DND-41 (cell line): ENCODE results near the gene ZNF10.

Source experiments
- ATAC-seq: fragments of 200-7000 bp; cut with Tn5 transposase; 3 replicates; pipeline ENCODE4 v1.9.1; 2021; ENCODE audit warnings: low read depth; ENCODE audit not compliant: insufficient read depth
- DNase-seq: peaks from one replicate; pipeline ENCODE4 v3.0.0-alpha.2; 2020
- H2AFZ ChIP-seq: 2 replicates; pipeline ENCODE4 v1.6.0; 2012; ENCODE audit warnings: low read depth, low read length
- H3K27ac ChIP-seq: 2 replicates; pipeline ENCODE4 v1.5.1; 2012; ENCODE audit warnings: low read length, inconsistent platforms
- H3K27me3 ChIP-seq: fragments of 200-600 bp; sonication (generic); 2 replicates; pipeline ENCODE4 v1.6.0; 2012; ENCODE audit warnings: low read length, mild to moderate bottlenecking, inconsistent platforms; ENCODE audit not compliant: insufficient read depth, poor library complexity
- H3K36me3 ChIP-seq: 2 replicates; pipeline ENCODE4 v1.5.1; 2012; ENCODE audit warnings: low read length, inconsistent platforms; ENCODE audit not compliant: insufficient read depth
- H3K4me1 ChIP-seq: 2 replicates; pipeline ENCODE4 v1.5.1; 2012; ENCODE audit warnings: mild to moderate bottlenecking, low read length; ENCODE audit not compliant: insufficient read depth
- H3K4me2 ChIP-seq: 2 replicates; pipeline ENCODE4 v1.6.0; 2012; ENCODE audit warnings: mild to moderate bottlenecking, moderate library complexity, low read length, inconsistent platforms; ENCODE audit not compliant: insufficient read depth
- H3K4me3 ChIP-seq, 2 experiments: fragments of 200-600 bp in 1 of 2; shearing (Covaris generic) in 1 of 2; 2 replicates each; pipeline ENCODE4 v1.5.1; 2012 to 2016; ENCODE audit warnings: inconsistent platforms in 2 of 2, low read length in 2 of 2, mild to moderate bottlenecking in 2 of 2, low read depth in 1 of 2, moderate library complexity in 1 of 2
- H3K79me2 ChIP-seq: 2 replicates; pipeline ENCODE4 v1.6.0; 2012; ENCODE audit warnings: low read length, inconsistent platforms; ENCODE audit not compliant: insufficient read depth
- H3K9ac ChIP-seq: 2 replicates; pipeline ENCODE4 v1.6.0; 2012; ENCODE audit warnings: low read depth, mild to moderate bottlenecking, inconsistent platforms, low read length, moderate library complexity
- H3K9me3 ChIP-seq: 2 replicates; pipeline ENCODE4 v1.5.1; 2012; ENCODE audit warnings: low read length, moderate library complexity, mild to moderate bottlenecking, inconsistent platforms; ENCODE audit not compliant: insufficient read depth, severe bottlenecking
- H4K20me1 ChIP-seq: 2 replicates; pipeline ENCODE4 v1.6.0; 2012; ENCODE audit warnings: low read length; ENCODE audit not compliant: insufficient read depth
- CTCF ChIP-seq: IDR thresholded peaks from 2 replicates; pipeline ENCODE4 v1.5.1; 2012; ENCODE audit warnings: borderline replicate concordance, low read length, moderate library complexity, mild to moderate bottlenecking; ENCODE audit not compliant: poor library complexity, severe bottlenecking; ENCODE audit errors: extremely low read depth
- EZH2 ChIP-seq: IDR thresholded peaks from 3 replicates; pipeline ENCODE4 v1.6.1; 2012; ENCODE audit warnings: borderline replicate concordance, low read depth, mild to moderate bottlenecking, moderate library complexity, low read length, inconsistent platforms; ENCODE audit not compliant: severe bottlenecking

Gene ZNF10

GRCh38 chr12:133130038-133130807 lies at the start of gene ZNF10, which contains the start of gene ZNF891:
TSS of gene ZNF10 (plus strand) at chr12:133130627. CDS start at chr12:133144493, 13,866 bp downstream.
TSS of gene ZNF891 (minus strand) at chr12:133130274. CDS start at chr12:133121918, 8,356 bp downstream.
- Histone ChIP-seq H3K9ac (peak within 1 kb of the TSS; percentile 65), H3K27ac (peak within 1 kb of the TSS; percentile 90), H3K4me3 (peak within 1 kb of the TSS; percentile 38 to 100), H3K79me2 (peaks cover 81% of the 10 kb centered on the region), H3K4me1 (peaks cover 23% of the 10 kb centered on the region), H4K20me1 (no peaks in the 10 kb centered on the region), H3K27me3 (no peaks in the 10 kb centered on the region), H2AFZ (peak within 1 kb of the TSS; percentile 98), H3K9me3 (peaks cover 78% of the 10 kb centered on the region), H3K4me2 (peak within 1 kb of the TSS; percentile 64), H3K36me3 (peaks cover 77% of the 10 kb centered on the region)
- DNase-seq, result peak; percentile 96
- peak; percentile 88 for ATAC-seq
- TF ChIP-seq EZH2, result no peak
- peak; percentile 1 for TF ChIP-seq CTCF

- Histone ChIP-seq H3K9ac (peak overlapping the region; percentile 64), H3K79me2 (peaks cover 7% of the 10 kb centered on the region), H3K36me3 (peaks cover 53% of the 10 kb centered on the region), H3K4me2 (peak overlapping the region; percentile 57), H2AFZ (peak overlapping the region; percentile 76; the same call in 1 of the 2 replicates), H3K4me1 (peaks cover 20% of the 10 kb centered on the region), H4K20me1 (no peaks in the 10 kb centered on the region), H3K27ac (peak overlapping the region; percentile 89), H3K4me3 (peak overlapping the region; percentile 36 to 83; a peak in 3 of 4 replicates), H3K27me3 (no peaks in the 10 kb centered on the region), H3K9me3 (peaks cover 84% of the 10 kb centered on the region)
- no peak for DNase-seq
- TF ChIP-seq CTCF (no peak), EZH2 (no peak)
- no peak for ATAC-seq
Measured at GRCh38 chr12:133081159-133081780, 49.2 kb upstream of the ZNF10 start.

- no peaks in the 10 kb centered on the region for H4K20me1 ChIP-seq
- H3K36me3 ChIP-seq, result peaks cover 67% of the 10 kb centered on the region
- peaks cover 20% of the 10 kb centered on the region for H3K4me1 ChIP-seq
- TF ChIP-seq EZH2 (no peak), CTCF (no peak)
- ATAC-seq (no peak), DNase-seq (no peak)
- H3K79me2 ChIP-seq, result peaks cover 7% of the 10 kb centered on the region
- no peaks in the 10 kb centered on the region for H3K27me3 ChIP-seq
- H3K27ac ChIP-seq, result no peak overlapping the region
- no peak overlapping the region for H3K9ac ChIP-seq
- H3K9me3 ChIP-seq, result peaks cover 88% of the 10 kb centered on the region
- no peak overlapping the region for H3K4me2 ChIP-seq
- H3K4me3 ChIP-seq, result no peak overlapping the region
- H2AFZ ChIP-seq, result no peak overlapping the region
Measured at GRCh38 chr12:133083345-133083744, 47.1 kb upstream of the ZNF10 start.
